Measurements from ENCODE around the gene TBC1D10A. TPM values are rescaled to one million over a fixed set of nuclear protein-coding genes. Genes with fewer than 3 reads are reported as not detected.

The TBC1D10A gene
- total RNA-seq, 1 donor: 23.4 TPM

GRCh38 chr22:30288419-30289140, 38.2 kb downstream of the TBC1D10A start:
- no peak for DNase-seq (ENCODE audit: low read depth in 2 of 3, low spot score in 2 of 3)

DNA sequence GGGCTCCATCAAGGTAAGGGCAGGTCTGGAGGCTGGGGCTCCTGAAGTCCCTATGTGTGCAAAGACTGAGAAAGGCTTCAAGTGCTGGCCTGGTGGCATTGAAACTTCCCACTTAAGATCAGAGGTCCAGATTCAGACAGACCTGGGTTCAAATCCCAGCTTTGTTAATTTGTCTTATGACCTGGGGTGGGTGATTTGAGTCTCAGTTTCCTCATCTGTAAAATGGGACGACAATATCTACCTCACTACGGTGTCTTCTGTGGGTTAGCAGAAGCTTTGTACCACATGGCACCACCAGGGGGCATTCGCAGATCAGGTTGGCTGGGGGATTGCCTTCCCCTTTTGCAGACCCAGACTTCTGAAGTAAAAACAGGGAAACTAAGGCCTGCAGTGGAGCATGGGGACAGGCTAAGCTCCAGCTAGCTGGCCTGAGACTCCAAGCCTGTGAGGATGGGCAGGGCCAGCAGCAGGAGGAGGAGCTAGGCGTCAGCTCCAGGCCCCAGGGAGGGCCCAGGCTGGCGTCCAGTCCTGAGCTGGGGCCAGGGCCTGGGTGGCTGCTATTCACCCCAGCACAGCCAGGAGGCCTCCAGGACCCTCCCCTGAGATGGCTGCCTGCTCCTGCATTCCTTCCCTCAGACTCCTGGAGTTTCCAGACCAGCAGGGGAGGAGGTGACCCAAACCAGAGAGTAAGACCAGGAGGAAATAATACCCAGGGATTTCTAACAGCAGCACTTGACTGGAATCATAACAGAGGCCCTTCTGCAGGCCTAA, 38.9 kb downstream of the TBC1D10A start:
- DNase-seq (ENCODE audit: low read depth in 2 of 3, low spot score in 2 of 3): peak; percentile 82 to 94 (median 84)

GRCh38 chr22:30286813-30287647, 39.7 kb downstream of the TBC1D10A start:
- peak in 2 of 3 donors; percentile 78 for DNase-seq (ENCODE audit: low read depth in 2 of 3, low spot score in 2 of 3)

DNA sequence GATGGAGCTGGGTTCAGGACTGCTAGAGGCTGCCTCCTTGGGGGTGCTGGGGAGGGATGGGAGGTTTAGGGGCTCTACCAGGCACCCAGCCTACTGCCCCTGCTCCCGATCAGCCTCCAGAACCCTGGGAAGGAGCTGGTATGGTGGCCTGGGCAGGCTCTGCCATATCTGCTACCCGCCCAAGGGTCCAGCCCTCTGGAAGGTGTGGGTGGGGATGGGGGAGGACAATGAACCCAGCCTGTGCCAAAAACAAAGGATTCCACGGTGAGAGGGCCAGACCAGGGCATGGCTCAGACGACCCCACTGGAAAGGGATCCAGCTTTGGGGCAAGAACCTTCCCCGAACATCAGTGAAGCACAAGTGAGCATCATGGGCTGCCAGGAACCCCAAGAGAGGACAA, 40.4 kb downstream of the TBC1D10A start:
- DNase-seq (ENCODE audit: low read depth in 2 of 3, low spot score in 2 of 3): no peak

DNA sequence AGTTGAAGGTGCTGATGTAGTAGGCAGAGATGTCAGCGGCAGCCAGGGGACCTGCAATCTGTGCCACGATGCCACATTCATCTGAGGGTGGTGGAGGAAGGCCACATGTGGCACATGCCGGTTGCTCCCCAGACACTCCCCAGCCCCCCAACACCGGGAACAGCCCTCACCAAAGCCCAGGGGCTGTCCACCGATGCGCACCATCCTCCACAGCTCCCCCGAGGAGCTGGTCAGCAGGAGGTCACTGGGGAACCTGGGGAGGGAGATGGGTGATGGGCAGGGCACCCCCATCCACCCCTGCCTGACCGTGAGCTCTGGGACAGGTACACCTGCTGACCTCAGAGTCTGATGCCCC, 40.9 kb downstream of the TBC1D10A start:
- no peak for DNase-seq (ENCODE audit: low read depth in 2 of 3, low spot score in 2 of 3)

DNA sequence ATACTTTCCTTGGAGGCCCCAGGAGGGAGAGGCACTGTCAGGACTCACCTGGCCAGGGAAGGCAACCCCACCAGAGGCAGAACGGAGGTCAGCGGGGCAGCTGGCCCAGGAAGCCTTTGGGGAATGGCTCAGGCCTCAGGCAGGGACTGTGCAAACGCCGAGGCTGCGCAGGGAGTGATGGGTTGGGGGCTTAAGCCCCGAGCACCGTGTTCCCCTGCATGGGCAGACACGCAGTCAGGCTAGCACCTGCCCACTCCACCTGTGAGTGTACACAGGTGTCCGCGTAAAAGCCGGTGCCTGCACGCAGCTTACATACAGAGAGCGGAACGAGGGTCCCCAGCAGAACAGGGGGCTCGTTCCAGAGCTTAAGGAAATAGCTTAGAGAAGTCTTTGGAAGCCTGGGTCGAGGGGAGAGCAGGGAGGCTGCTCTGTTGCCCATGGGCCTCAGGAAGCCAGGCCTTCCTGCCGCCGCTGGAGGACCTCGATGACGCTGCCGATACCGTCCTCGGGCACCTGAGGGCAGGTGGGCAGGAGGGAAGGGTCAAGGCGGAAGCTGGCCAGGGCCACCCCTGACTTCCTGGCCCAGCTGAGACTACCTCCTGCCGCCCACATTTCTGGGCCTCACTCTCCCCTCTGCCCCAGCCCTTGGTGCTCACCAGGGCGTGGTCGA, 41.4 kb downstream of the TBC1D10A start:
- DNase-seq (ENCODE audit: low read depth in 2 of 3, low spot score in 2 of 3): no peak

GRCh38 chr22:30284666-30285065, 42.1 kb downstream of the TBC1D10A start:
- no peak for DNase-seq (ENCODE audit: low read depth in 2 of 3, low spot score in 2 of 3)

DNA sequence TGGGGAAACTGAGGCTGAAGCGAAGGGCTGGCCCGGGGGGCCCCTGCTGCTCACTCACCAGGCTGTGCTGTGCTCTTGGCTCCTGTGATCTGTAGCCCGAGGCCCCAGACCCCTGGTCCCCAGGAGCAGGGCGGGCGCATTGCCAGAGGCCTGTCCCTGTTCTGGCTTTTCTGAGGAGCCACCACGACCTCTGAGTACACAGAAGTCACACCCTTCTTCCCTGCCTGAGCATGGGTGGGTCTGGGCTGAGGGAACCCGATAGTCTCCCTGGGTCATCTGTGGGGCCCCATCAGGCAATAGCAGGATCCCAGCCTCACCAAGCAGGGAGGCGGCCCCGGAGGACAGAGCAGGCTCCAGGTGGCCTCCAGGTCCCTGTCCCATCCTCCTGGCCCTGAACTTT, 42.6 kb downstream of the TBC1D10A start:
- DNase-seq (ENCODE audit: low read depth in 2 of 3, low spot score in 2 of 3): no peak

- DNase-seq (ENCODE audit: low read depth in 2 of 3, low spot score in 2 of 3): no peak
Observed at GRCh38 chr22:30283342-30283741, 43.4 kb downstream of the TBC1D10A start.

DNA sequence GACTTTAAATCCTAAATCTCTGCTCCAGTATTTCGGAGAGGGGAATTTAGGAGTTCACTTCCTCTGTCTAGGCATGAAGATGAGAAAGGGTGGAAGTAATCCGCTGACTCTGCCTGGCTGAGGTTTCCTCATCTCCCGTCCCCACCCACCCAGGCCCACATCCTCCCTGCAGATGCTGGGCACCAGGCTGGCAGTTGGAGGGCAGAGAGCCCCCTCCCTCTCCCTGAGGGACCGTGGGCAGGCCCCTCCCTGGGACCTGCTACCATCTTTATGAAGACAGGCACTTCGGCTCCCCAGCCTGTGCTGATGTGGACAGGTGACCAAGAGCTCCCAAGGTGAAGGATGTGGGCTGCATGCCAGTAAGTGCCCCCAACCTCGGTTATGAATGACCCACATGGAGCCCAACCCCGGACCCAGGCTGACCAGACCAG, 44.1 kb downstream of the TBC1D10A start:
- peak in 1 of 3 donors; percentile 61 for DNase-seq (ENCODE audit: low read depth in 2 of 3, low spot score in 2 of 3)

- DNase-seq (ENCODE audit: low read depth in 2 of 3, low spot score in 2 of 3): no peak
Observed at GRCh38 chr22:30280505-30280904, 46.2 kb downstream of the TBC1D10A start.

GRCh38 chr22:30279932-30280331, 46.8 kb downstream of the TBC1D10A start:
- no peak for DNase-seq (ENCODE audit: low read depth in 2 of 3, low spot score in 2 of 3)

GRCh38 chr22:30279046-30279788, 47.5 kb downstream of the TBC1D10A start:
- no peak for DNase-seq (ENCODE audit: low read depth in 2 of 3, low spot score in 2 of 3)

GRCh38 chr22:30277547-30278344, 49.0 kb downstream of the TBC1D10A start:
- peak in 1 of 3 donors; percentile 66 for DNase-seq (ENCODE audit: low read depth in 2 of 3, low spot score in 2 of 3)

DNA sequence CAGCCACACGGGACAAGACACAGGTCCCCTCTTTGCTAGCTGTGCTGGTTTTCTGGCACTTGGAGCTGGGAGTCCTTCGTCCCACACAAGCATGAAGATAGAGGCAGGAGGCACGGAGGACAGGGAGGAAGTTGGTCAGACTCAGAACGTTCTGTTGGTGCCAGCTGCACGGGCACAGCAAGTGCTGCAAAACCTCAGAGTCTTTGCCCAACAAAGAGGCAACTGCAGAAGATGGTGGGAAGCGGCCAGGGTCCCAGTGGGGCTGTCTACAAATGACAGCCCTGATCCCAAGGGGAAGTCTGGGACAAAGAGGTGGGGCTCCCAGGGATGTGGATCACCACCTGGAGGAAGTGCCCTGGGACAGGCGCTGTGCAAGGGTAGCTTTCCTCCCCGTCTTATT, 50.7 kb downstream of the TBC1D10A start:
- DNase-seq (ENCODE audit: low read depth in 2 of 3, low spot score in 2 of 3): no peak

GRCh38 chr22:30275625-30276024, 51.1 kb downstream of the TBC1D10A start:
- no peak for DNase-seq (ENCODE audit: low read depth in 2 of 3, low spot score in 2 of 3)

DNA sequence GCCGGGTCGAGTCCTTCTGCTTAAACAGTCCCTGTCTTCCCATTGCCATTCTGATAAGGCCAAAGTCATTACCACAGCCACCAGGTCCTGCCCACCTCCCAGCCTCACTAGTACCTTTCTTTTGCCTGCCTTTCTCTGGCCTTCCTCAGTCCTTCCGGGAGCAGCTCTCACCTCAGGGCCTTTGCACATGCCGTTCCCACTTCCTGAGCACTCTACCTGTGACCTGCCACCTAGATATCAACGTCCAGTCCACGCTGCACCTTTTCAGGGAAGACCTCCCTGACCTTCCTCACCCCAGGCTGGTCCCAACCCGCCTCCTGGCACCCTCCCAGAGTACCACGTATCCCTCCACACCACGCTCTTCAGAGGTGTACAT, 52.3 kb downstream of the TBC1D10A start:
- no peak for DNase-seq (ENCODE audit: low read depth in 2 of 3, low spot score in 2 of 3)

GRCh38 chr22:30273711-30274436, 52.9 kb downstream of the TBC1D10A start:
- DNase-seq (ENCODE audit: low read depth in 2 of 3, low spot score in 2 of 3): no peak

All from hematopoietic multipotent progenitor cell (in vitro differentiated cells).